PC-9 (cell line): ENCODE results near the gene AGBL4. TPM values are rescaled to one million over a fixed set of nuclear protein-coding genes. Genes with fewer than 3 reads are reported as not detected.

Experiments used
- BruUV-seq: library from RNA; stranded (reverse); fragments of 400-500 nt; replicated peaks from 2 replicates; lab custom pipeline; 2021; lab: Mats Ljungman, UMichigan
- CTCF ChIA-PET: fragments of 300-600 bp; sonication (Branson Sonifier 250); formaldehyde crosslinking; loops from one replicate; lab custom pipeline; 2022; ENCODE audit warnings: antibody characterized with exemption; lab: Charles Lee
- POLR2A ChIA-PET: fragments of 300-600 bp; sonication (Branson Sonifier 250); formaldehyde crosslinking; loops from one replicate; lab custom pipeline; 2022; ENCODE audit warnings: antibody characterized with exemption; ENCODE audit not compliant: unreplicated experiment; lab: Charles Lee
- DNase-seq, 2 experiments: peaks; one replicate each; pipeline versions ENCODE4 v3.0.0 to v3.0.0-alpha.2; 2015 to 2022; ENCODE audit warnings: mixed read lengths in 1 of 2
- H2AFZ ChIP-seq: fragments of 200-600 bp; sonication (generic); 2 replicates; pipeline ENCODE4 v1.8.1; 2017; ENCODE audit warnings: antibody characterized with exemption
- H3F3A ChIP-seq: fragments of 200-600 bp; sonication (generic); 2 replicates; pipeline ENCODE4 v1.8.1; 2017; ENCODE audit warnings: antibody characterized with exemption, mild to moderate bottlenecking, low read depth; ENCODE audit not compliant: insufficient read depth
- H3K27ac ChIP-seq: fragments of 200-600 bp; sonication (generic); 2 replicates; pipeline ENCODE4 v1.6.1; 2016; ENCODE audit warnings: mixed run types
- H3K27me3 ChIP-seq: fragments of 200-600 bp; sonication (generic); 2 replicates; pipeline ENCODE4 v1.6.1; 2016; ENCODE audit warnings: low read depth, mixed run types; ENCODE audit not compliant: insufficient read depth
- H3K36me3 ChIP-seq: fragments of 200-600 bp; sonication (generic); 2 replicates; pipeline ENCODE4 v1.6.1; 2016; ENCODE audit warnings: low read depth, mixed run types
- H3K4me1 ChIP-seq: fragments of 200-600 bp; sonication (generic); replicated peaks from 2 replicates; pipeline ENCODE4 v1.6.1; 2016; ENCODE audit warnings: mixed run types; ENCODE audit not compliant: insufficient read depth
- H3K4me2 ChIP-seq: fragments of 200-600 bp; sonication (generic); 2 replicates; pipeline ENCODE4 v1.6.1; 2017; ENCODE audit warnings: mixed run types
- H3K4me3 ChIP-seq: fragments of 200-600 bp; sonication (generic); 2 replicates; pipeline ENCODE4 v1.6.1; 2016; ENCODE audit warnings: mixed run types
- H3K79me2 ChIP-seq: fragments of 200-600 bp; sonication (generic); 2 replicates; pipeline ENCODE4 v1.6.1; 2017; ENCODE audit warnings: low read depth, mixed run types
- H3K9me2 ChIP-seq: fragments of 200-600 bp; sonication (generic); 2 replicates; pipeline ENCODE4 v1.8.1; 2017; ENCODE audit warnings: mild to moderate bottlenecking; ENCODE audit not compliant: insufficient read depth
- H3K9me3 ChIP-seq: fragments of 200-600 bp; sonication (generic); 2 replicates; pipeline ENCODE4 v1.8.1; 2016; ENCODE audit warnings: low read depth; ENCODE audit not compliant: insufficient read depth
- H4K20me1 ChIP-seq: fragments of 200-600 bp; sonication (generic); 2 replicates; pipeline ENCODE4 v1.8.1; 2017; ENCODE audit not compliant: insufficient read depth
- CTCF ChIP-seq: fragments of 200-600 bp; sonication (generic); conservative IDR thresholded peaks from 2 replicates; pipeline ENCODE4 v1.6.1; 2017; ENCODE audit warnings: mixed run types, antibody characterized with exemption, mild to moderate bottlenecking, moderate library complexity
- EZH2 ChIP-seq: fragments of 200-600 bp; sonication (generic); IDR thresholded peaks from 2 replicates; pipeline ENCODE4 v1.8.0; 2017; ENCODE audit warnings: antibody characterized with exemption, low read depth
- intact Hi-C: fragments of 100-400 bp; cut with micrococcal nuclease; formaldehyde crosslinking; loops from one replicate; pipeline ENCODE4 v1.10.0; 2022; ENCODE audit not compliant: unreplicated experiment
- total RNA-seq: library from RNA; stranded (reverse); gene quantifications from 2 replicates; pipeline ENCODE4 v1.2.3, GENCODE V29; 2021

The AGBL4 gene
- total RNA-seq, 1 experiment from 2014 or later: not detected

DNA sequence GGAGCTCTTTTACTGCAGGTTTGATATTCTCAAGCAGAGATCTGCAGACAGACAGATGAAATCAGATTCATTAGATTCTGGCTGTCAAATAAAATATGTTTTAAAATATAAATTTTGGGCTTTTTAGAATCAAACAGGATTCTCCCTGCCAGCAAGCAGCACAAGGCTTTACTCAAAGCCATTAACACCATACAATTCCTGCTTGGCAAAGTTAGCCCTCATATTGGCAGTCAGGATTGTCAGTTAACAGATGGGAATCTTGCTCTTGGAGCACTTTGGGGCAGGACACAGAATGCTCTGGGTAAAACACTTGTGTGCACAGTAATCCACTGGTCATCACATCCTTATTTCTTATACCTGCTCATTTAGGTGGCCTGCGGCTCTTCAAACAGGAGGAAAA lies 686.5 kb downstream of the AGBL4 start:
- intact Hi-C loops: no loop called here
- no TSS peak for BruUV-seq
- no peak for TF ChIP-seq CTCF
- TF ChIP-seq EZH2: no peak

DNA sequence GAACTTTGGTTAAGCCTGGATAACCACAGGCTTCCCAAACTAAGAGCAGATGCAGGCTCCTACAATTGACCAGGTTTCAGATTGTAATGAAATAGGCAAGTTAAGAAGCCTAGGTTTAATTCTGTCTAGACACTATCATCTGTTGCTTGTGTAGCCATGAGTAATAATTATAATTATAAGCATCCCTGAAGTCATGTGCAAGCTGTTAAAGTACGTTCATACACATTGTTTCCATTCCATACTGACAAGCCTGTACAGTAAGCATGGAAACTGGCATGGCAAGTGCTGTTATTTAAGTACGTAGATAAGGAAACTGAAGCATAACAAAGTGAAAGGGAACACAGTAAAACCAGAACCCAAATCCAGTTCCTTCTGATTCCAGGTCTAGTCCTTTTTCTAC lies 689.8 kb downstream of the AGBL4 start:
- TF ChIP-seq CTCF: no peak
- no TSS peak for BruUV-seq
- no peaks in the 10 kb centered on the region for H3K4me1 ChIP-seq
- H3K4me2 ChIP-seq: no peak overlapping the region
- H3K9me2 ChIP-seq: no peaks in the 10 kb centered on the region
- H3K79me2 ChIP-seq: no peaks in the 10 kb centered on the region
- no peak overlapping the region for H3K4me3 ChIP-seq
- H3K36me3 ChIP-seq: no peaks in the 10 kb centered on the region
- ChIA-PET POLR2A (no interaction called here), CTCF (no interaction called here)
- H4K20me1 ChIP-seq: no peaks in the 10 kb centered on the region
- intact Hi-C loops: no loop called here
- no peaks in the 10 kb centered on the region for H3K27me3 ChIP-seq
- no peak overlapping the region for H2AFZ ChIP-seq
- no peaks in the 10 kb centered on the region for H3F3A ChIP-seq
- H3K9me3 ChIP-seq: no peaks in the 10 kb centered on the region
- no peak for DNase-seq
- no peak overlapping the region for H3K27ac ChIP-seq

More for the DNA sequence above, 686.5 kb downstream of the AGBL4 start:
- Histone ChIP-seq H3K27ac (no peak overlapping the region), H3F3A (no peaks in the 10 kb centered on the region), H3K9me3 (0 out of 2 replicates have a peak, but pooled peaks cover 4% of the 10 kb centered on the region), H3K9me2 (no peaks in the 10 kb centered on the region), H4K20me1 (no peaks in the 10 kb centered on the region), H2AFZ (no peak overlapping the region), H3K4me1 (peaks cover 8% of the 10 kb centered on the region; the same call in 1 of the 2 replicates), H3K79me2 (no peaks in the 10 kb centered on the region), H3K4me3 (no peak overlapping the region), H3K36me3 (no peaks in the 10 kb centered on the region), H3K4me2 (no peak overlapping the region), H3K27me3 (no peaks in the 10 kb centered on the region)
- ChIA-PET CTCF (no interaction called here), POLR2A (no interaction called here)
- no peak for DNase-seq

- no peaks in the 10 kb centered on the region for H3K79me2 ChIP-seq
- no peaks in the 10 kb centered on the region for H4K20me1 ChIP-seq
- H3F3A ChIP-seq: no peaks in the 10 kb centered on the region
- peak overlapping the region; percentile 30; the same call in 1 of the 2 replicates for H3K4me2 ChIP-seq
- H2AFZ ChIP-seq: no peak overlapping the region
- no TSS peak for BruUV-seq
- H3K27ac ChIP-seq: no peak overlapping the region
- no peaks in the 10 kb centered on the region for H3K4me1 ChIP-seq
- H3K36me3 ChIP-seq: no peaks in the 10 kb centered on the region
- H3K9me2 ChIP-seq: no peaks in the 10 kb centered on the region
- POLR2A ChIA-PET: no interaction called here
- intact Hi-C loops: no loop called here
- DNase-seq: no peak
- CTCF ChIA-PET: no interaction called here
- no peaks in the 10 kb centered on the region for H3K27me3 ChIP-seq
- no peak overlapping the region for H3K4me3 ChIP-seq
- TF ChIP-seq EZH2 (no peak), CTCF (no peak)
- no peaks in the 10 kb centered on the region for H3K9me3 ChIP-seq
These were observed 692.5 kb downstream of the AGBL4 start for GRCh38 chr1:49331066-49331852.
